ENCODE measurements around the gene QRICH1.
A peak's percentile ranks its signal among the peaks of the same experiment; 100 is the strongest.

Gene QRICH1

GRCh38 chr3:49024449-49024848 is 69.4 kb downstream of the QRICH1 start:
- no peak overlapping the region for H3K4me3 ChIP-seq (ENCODE audit: low read length)
- TF ChIP-seq, protein P1, sequence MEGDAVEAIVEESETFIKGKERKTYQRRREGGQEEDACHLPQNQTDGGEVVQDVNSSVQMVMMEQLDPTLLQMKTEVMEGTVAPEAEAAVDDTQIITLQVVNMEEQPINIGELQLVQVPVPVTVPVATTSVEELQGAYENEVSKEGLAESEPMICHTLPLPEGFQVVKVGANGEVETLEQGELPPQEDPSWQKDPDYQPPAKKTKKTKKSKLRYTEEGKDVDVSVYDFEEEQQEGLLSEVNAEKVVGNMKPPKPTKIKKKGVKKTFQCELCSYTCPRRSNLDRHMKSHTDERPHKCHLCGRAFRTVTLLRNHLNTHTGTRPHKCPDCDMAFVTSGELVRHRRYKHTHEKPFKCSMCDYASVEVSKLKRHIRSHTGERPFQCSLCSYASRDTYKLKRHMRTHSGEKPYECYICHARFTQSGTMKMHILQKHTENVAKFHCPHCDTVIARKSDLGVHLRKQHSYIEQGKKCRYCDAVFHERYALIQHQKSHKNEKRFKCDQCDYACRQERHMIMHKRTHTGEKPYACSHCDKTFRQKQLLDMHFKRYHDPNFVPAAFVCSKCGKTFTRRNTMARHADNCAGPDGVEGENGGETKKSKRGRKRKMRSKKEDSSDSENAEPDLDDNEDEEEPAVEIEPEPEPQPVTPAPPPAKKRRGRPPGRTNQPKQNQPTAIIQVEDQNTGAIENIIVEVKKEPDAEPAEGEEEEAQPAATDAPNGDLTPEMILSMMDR (conservative IDR thresholded peaks at IDR 0.05; ENCODE audit: low read depth, low read length), result no peak
- no peak for DNase-seq (ENCODE audit: low read depth)

- TF ChIP-seq, protein P1 (conservative IDR thresholded peaks at IDR 0.05; ENCODE audit: low read depth, low read length), result no peak
- DNase-seq (ENCODE audit: low read depth), result no peak
- H3K4me3 ChIP-seq (ENCODE audit: low read length), result no peak overlapping the region
These were observed 70.1 kb downstream of the QRICH1 start for GRCh38 chr3:49023775-49024174.

DNA sequence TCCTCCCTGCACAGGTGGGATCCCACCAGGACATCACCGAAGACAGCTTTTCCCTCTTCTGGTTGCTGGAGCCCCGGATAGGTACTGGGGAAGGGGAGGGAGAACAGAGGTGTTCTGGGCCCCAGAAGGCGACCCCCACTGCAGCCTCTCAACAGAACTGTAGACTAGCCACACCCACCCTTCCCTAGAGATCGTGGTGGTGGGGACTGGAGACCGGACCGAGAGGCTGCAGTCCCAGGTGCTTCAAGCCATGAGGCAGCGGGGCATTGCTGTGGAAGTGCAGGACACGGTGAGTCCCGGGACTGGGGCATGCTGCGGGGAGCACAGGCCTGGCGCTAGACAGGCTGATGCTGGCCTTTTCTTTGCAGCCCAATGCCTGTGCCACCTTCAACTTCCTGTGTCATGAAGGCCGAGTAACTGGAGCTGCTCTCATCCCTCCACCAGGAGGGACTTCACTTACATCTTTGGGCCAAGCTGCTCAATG is 71.1 kb downstream of the QRICH1 start:
- TF ChIP-seq, protein P1 (conservative IDR thresholded peaks at IDR 0.05; ENCODE audit: low read depth, low read length), result no peak
- H3K4me3 ChIP-seq (ENCODE audit: low read length), result peak overlapping the region; percentile 83
- no peak for DNase-seq (ENCODE audit: low read depth)

DNA sequence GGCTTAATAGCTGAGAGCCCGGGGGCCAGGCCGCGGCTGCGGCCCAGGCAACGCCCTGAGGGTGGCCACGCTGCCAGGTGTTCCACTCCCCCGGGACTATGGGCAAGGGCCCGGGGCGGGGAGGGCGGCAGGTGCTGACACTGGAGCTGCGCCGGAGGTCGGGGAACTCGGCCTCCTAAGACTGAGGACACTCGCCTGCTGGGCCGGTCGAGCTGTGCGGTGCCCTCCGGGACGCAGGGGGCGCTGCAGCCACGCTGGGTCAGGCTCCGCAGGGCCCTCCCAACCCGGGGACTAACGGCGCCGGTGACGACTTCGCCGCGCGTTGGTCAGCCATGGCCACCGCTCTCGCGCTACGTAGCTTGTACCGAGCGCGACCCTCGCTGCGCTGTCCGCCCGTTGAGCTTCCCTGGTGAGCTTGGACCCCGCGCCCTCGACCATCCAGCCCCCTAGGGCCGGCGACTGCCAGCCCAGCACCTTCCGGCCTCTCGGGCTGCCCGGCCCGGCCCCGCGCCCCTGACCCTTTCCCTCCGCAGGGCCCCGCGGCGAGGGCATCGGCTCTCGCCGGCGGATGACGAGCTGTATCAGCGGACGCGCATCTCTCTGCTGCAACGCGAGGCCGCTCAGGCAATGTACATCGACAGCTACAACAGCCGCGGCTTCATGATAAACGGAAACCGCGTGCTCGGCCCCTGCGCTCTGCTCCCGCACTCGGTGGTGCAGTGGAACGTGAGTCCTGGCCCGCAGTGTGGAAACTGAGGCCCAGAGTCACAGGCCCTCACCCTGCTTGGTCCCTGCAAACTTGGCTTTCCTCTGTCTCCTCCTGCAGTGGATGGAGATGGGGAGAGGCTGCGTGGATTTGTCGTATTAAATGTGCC is 71.8 kb downstream of the QRICH1 start, which contains the start of gene NDUFAF3:
NDUFAF3 (plus strand) TSS at position 309 of the 875 bp plus-strand sequence; CDS start at position 333, 24 bp downstream.
- DNase-seq (ENCODE audit: low read depth), result peak; percentile 72
- H3K4me3 ChIP-seq (ENCODE audit: low read length), result peak within 1 kb of the TSS; percentile 83
- TF ChIP-seq, protein P1 (conservative IDR thresholded peaks at IDR 0.05; ENCODE audit: low read depth, low read length), result peak; percentile 89

DNA sequence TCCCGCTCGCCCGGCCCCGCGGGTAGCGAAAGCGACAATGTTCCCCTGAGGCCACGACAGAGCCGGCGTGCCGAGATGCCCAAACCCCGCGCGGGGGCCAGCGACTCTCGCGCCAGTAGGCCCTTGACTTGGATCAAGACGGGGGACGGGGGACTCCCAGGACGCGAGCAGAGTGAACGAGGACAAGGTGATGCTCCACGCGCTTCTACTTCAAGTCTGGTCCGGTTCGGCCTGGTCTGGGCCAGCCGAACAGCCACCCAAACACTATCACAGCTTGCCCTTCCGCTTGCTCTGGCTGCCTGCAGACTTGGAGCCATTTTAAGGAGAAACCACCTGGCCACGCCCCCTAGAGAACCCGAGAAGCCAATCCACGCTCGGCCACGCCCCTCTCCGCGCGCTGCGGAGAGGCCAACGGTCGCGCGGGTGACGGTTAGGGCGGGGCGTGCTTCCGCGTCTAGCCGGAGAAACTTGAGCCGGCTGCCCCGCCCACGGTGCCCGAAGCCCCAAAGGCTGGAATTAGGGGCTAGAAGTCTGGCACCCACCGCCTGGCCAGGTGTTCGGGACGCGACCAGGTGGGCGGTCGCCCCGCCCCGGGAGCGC is 72.6 kb downstream of the QRICH1 start:
- DNase-seq (ENCODE audit: low read depth), result peak; percentile 80
- TF ChIP-seq, protein P1 (conservative IDR thresholded peaks at IDR 0.05; ENCODE audit: low read depth, low read length), result no peak
- peak overlapping the region; percentile 83 for H3K4me3 ChIP-seq (ENCODE audit: low read length)

GRCh38 chr3:49020330-49021212 is 73.3 kb downstream of the QRICH1 start:
- TF ChIP-seq, protein P1 (conservative IDR thresholded peaks at IDR 0.05; ENCODE audit: low read depth, low read length), result no peak
- DNase-seq (ENCODE audit: low read depth), result no peak
- H3K4me3 ChIP-seq (ENCODE audit: low read length), result peak overlapping the region; percentile 83

Data from retinal pigment epithelial cell (primary cell).